ENCODE data around the gene IMP4. TPM values are rescaled to one million over a fixed set of nuclear protein-coding genes. Genes with fewer than 3 reads are reported as not detected.

IMP4 gene
- total and polyA plus RNA-seq, 4 donors, result 31.7 to 95.5 (median 61.2) TPM

- Histone ChIP-seq H3K9ac (ENCODE audit: low read depth in 1 of 2, low read length in 2 of 2) (no peak overlapping the region), H3K27ac (ENCODE audit: low read depth in 1 of 2, low read length in 2 of 2) (no peak overlapping the region), H3K4me1 (ENCODE audit: control insufficient read depth in 4 of 4, insufficient read depth in 4 of 4, low read length in 3 of 4) (no peaks in the 10 kb centered on the region), H3K27me3 (ENCODE audit: control insufficient read depth in 4 of 4, insufficient read depth in 4 of 4, low read length in 3 of 4) (peaks cover 0 to 3% (median 0%) of the 10 kb centered on the region in 4 donors), H3K4me3 (ENCODE audit: low read depth in 1 of 3, low read length in 3 of 3) (no peak overlapping the region), H3K9me3 (ENCODE audit: control insufficient read depth in 4 of 4, low read length in 3 of 4) (no peaks in the 10 kb centered on the region), H3K36me3 (ENCODE audit: control insufficient read depth in 4 of 4, insufficient read depth in 3 of 4, low read depth in 1 of 4, low read length in 3 of 4) (no peaks in the 10 kb centered on the region)
- 81% methylated on average over 12 of the region's 12 CpGs for WGBS
- DNase-seq (ENCODE audit: low spot score), result no peak
- TF ChIP-seq FOXA1 (IDR thresholded peaks at IDR 0.05) (no peak), CTCF (IDR thresholded peaks at IDR 0.05; ENCODE audit: low read depth, low read length, missing input control) (no peak), FOXA2 (IDR thresholded peaks at IDR 0.05) (no peak), HNF4A (conservative IDR thresholded peaks at IDR 0.05) (no peak), GABPA (IDR thresholded peaks at IDR 0.05 in 1 of 2, conservative IDR thresholded peaks at IDR 0.05 in 1 of 2) (no peak), ZBTB33 (IDR thresholded peaks at IDR 0.05) (no peak), NR2F2 (IDR thresholded peaks at IDR 0.05) (no peak), RXRA (IDR thresholded peaks at IDR 0.05) (no peak)
Observed at GRCh38 chr2:130302164-130302886, 40.4 kb upstream of the IMP4 start.

GRCh38 chr2:130303169-130303568 is 39.5 kb upstream of the IMP4 start:
- no peak overlapping the region for H3K27ac ChIP-seq (ENCODE audit: low read depth in 1 of 2, low read length in 2 of 2)
- no peak overlapping the region for H3K9ac ChIP-seq (ENCODE audit: low read depth in 1 of 2, low read length in 2 of 2)
- no peak for DNase-seq (ENCODE audit: low spot score)
- no peaks in the 10 kb centered on the region for H3K36me3 ChIP-seq (ENCODE audit: control insufficient read depth in 4 of 4, insufficient read depth in 3 of 4, low read depth in 1 of 4, low read length in 3 of 4)
- no peaks in the 10 kb centered on the region for H3K4me1 ChIP-seq (ENCODE audit: control insufficient read depth in 4 of 4, insufficient read depth in 4 of 4, low read length in 3 of 4)
- peaks cover 0 to 3% (median 0%) of the 10 kb centered on the region in 4 donors for H3K27me3 ChIP-seq (ENCODE audit: control insufficient read depth in 4 of 4, insufficient read depth in 4 of 4, low read length in 3 of 4)
- no peaks in the 10 kb centered on the region for H3K9me3 ChIP-seq (ENCODE audit: control insufficient read depth in 4 of 4, low read length in 3 of 4)
- H3K4me3 ChIP-seq (ENCODE audit: low read depth in 1 of 3, low read length in 3 of 3), result no peak overlapping the region
- no peak for TF ChIP-seq JUND (IDR thresholded peaks at IDR 0.05)
- TF ChIP-seq ATF3 (IDR thresholded peaks at IDR 0.05), result no peak
- no peak for TF ChIP-seq CTCF (IDR thresholded peaks at IDR 0.05; ENCODE audit: low read depth, low read length, missing input control)
- TF ChIP-seq YY1 (IDR thresholded peaks at IDR 0.05), result no peak
- no peak for TF ChIP-seq FOXA1 (IDR thresholded peaks at IDR 0.05)
- no peak for TF ChIP-seq GABPA (IDR thresholded peaks at IDR 0.05 in 1 of 2, conservative IDR thresholded peaks at IDR 0.05 in 1 of 2)
- no peak for TF ChIP-seq HNF4G (IDR thresholded peaks at IDR 0.05)
- no peak for TF ChIP-seq HNF4A (conservative IDR thresholded peaks at IDR 0.05)
- TF ChIP-seq RXRA (IDR thresholded peaks at IDR 0.05), result no peak
